AG09319 (cell line): Measurements from ENCODE around the gene CFI.

ENCODE experiments used
- DNase-seq: peaks from one replicate; pipeline ENCODE4 v3.0.0-alpha.2; 2010; ENCODE audit warnings: low read depth; ENCODE audit errors: extremely low read depth
- TF ChIP-seq, protein P1 (sequence below): IDR thresholded peaks from 2 replicates; pipeline ENCODE4 v1.5.1; 2011; ENCODE audit warnings: low read depth, mild to moderate bottlenecking, inconsistent platforms, low read length, moderate library complexity

Gene CFI

DNA sequence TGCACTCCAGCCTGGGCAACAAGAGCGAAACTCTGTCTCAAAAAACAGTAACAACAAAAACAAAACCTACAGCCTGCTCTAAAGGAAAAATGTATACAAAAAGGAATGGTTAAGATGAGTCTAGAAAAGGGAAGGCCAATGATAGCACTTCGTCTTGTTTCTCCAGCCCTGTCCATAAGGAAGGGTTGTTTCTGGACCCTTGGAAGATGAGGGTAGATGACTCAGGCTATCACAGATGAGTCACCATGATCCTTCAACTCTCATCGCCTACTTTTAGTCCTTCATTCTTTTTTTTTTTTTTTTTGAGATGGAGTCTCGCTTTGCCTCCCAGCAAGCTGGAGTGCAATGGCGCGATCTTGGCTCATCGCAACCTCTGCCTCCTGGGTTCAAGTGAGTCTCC is 80.8 kb downstream of the CFI start:
- DNase-seq: no peak
- TF ChIP-seq, protein P1, sequence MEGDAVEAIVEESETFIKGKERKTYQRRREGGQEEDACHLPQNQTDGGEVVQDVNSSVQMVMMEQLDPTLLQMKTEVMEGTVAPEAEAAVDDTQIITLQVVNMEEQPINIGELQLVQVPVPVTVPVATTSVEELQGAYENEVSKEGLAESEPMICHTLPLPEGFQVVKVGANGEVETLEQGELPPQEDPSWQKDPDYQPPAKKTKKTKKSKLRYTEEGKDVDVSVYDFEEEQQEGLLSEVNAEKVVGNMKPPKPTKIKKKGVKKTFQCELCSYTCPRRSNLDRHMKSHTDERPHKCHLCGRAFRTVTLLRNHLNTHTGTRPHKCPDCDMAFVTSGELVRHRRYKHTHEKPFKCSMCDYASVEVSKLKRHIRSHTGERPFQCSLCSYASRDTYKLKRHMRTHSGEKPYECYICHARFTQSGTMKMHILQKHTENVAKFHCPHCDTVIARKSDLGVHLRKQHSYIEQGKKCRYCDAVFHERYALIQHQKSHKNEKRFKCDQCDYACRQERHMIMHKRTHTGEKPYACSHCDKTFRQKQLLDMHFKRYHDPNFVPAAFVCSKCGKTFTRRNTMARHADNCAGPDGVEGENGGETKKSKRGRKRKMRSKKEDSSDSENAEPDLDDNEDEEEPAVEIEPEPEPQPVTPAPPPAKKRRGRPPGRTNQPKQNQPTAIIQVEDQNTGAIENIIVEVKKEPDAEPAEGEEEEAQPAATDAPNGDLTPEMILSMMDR: no peak

DNA sequence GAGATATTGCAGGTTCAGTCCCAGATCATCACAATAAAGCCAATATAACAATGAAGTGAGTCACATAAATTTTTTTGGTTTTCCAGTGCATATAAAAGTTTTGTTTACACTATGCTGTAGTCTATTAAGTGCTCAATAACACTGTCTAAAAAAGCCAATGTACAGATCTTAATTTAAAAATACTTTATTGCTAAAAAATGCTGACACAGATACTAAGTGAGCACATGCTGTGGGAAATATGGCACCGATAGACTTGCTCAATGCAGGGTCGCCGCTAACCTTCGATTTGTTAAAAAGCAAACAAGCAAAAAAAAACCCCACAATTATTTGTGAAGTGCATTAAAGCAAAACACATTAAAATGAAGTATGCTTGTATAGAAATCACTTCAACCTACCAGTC is 82.2 kb downstream of the CFI start:
- DNase-seq: no peak
- TF ChIP-seq, protein P1: no peak

DNA sequence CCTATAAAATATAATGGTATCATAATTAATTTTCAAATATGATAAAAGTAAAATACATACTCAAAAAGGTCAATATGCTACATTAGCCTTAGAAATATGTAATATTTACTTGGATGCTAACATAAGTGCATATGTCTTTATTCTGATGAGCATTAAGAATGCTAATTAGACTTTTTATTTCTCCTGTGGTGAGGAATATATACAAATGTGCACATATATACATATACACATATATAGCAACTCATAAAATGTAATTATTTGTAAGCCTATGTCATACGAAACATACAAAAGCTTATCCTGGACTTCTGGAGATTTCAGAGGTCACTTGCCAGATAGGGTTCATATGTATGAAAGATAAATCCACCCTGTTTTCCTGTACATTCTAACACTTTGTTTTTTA is 83.0 kb downstream of the CFI start:
- TF ChIP-seq, protein P1: no peak
- no peak for DNase-seq

DNA sequence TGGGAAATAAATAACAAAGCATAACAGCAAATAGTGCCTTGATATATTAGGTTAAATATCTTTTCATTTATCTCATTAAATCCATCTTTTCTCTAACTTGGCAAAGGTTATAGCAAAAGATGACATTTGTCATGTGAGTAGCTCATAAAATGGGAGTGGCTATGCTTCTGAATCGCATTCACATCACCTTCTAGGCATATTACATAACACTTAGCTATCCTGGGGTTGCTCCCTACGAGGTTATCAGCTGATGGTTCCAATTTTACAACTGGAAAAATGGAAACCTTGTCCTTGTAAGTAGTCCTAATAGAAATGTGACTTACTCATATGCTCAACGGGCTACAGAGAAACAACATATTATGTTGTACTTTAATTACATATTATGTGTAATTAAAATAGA is 88.3 kb downstream of the CFI start:
- TF ChIP-seq, protein P1: no peak
- no peak for DNase-seq

DNA sequence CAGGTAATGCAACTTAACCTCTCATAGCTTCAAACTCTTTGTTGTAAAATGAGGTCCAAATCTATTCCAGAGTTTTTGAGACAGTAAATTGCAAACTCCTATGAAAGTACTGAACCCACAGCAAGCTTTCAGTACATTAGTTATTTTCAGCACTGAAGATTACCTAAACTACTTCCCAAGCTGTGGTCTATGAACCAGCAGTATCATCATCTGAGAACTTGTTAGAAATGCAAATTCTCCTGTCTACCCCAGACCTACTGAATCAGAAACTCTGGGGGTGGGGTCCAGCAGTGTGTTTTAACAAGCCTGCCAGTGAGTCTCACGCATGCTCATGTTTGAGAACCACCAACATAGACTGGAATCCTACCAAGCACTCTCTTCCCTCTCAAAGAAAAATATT is 92.8 kb downstream of the CFI start:
- TF ChIP-seq, protein P1: no peak

DNA sequence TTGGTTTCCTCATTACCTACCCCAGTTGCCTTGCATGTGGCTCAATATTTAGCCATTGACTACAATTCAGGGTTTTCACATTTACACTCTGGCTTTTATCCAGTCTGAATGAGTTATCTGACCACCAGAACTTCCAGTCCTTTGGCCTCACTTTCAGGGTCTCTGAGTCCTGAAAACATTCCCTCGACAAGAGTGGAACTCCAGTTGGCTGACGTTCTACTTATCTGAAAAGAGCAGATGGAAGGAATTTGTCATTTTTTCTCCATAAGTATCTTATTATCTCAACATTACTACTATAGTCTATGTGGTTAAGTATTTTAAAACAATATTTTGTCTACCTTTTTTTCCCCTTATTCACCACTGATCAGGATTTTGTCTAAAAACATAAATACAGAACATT is 93.4 kb downstream of the CFI start:
- TF ChIP-seq, protein P1: no peak
- no peak for DNase-seq

More for the DNA sequence above, 92.8 kb downstream of the CFI start:
- DNase-seq: no peak

DNA sequence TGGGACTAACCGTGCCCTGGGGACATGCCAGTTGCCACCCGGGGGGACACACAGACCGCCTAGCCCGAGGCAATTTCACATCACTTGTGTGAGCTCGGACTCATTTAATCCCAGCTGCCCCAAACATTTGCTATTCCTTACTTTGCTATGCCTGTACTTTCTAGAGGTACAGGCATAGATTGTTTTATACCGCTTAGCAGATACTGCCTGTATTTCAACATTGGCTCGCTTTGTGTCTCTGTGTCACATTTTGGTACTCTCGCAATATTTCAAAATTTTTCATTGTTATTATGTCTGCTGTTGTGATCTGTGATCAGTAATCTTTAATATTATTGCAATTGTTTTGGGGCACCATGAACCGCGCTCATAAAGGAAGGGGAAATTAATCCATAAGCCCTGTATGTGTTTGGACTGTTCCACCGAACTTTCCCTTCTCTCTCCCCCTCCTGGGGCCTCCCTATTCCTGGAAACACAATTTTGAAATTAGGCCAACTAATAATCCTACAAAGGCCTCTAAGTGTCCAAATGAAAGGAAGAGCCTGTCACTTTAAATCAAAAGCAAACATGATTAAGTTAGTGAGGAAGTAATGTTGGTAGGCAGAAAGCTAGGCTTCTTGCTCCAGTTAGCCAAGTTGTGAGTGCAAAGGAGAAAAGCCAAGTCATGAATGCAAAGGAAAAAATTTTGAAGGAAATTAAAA is 98.0 kb downstream of the CFI start:
- DNase-seq: no peak
- TF ChIP-seq, protein P1: no peak
